Measurements from ENCODE around the gene SHISA5.
"Not testable (repeated sequence)": the region's sequence is repeated elsewhere in the genome, so short reads cannot be mapped to it uniquely, and the experiment has no call there.

Gene SHISA5

GRCh38 chr3:48521635-48522034 lies 17.7 kb upstream of the SHISA5 start:
- in situ Hi-C loops (cut with MboI; ENCODE audit: low sequenced_read_pairs), result no loop called here

- in situ Hi-C loops (cut with MboI; ENCODE audit: low sequenced_read_pairs), result no loop called here
These were observed 15.3 kb upstream of the SHISA5 start for GRCh38 chr3:48519277-48519643.

GRCh38 chr3:48518638-48519276 lies 14.8 kb upstream of the SHISA5 start:
- in situ Hi-C loops (cut with MboI; ENCODE audit: low sequenced_read_pairs), result no loop called here

GRCh38 chr3:48518069-48518468 lies 14.1 kb upstream of the SHISA5 start:
- in situ Hi-C loops (cut with MboI; ENCODE audit: low sequenced_read_pairs), result no loop called here

GRCh38 chr3:48516571-48516970 lies 12.6 kb upstream of the SHISA5 start:
- in situ Hi-C loops (cut with MboI; ENCODE audit: low sequenced_read_pairs), result no loop called here

GRCh38 chr3:48514431-48515227 lies 10.7 kb upstream of the SHISA5 start:
- in situ Hi-C loops (cut with MboI; ENCODE audit: low sequenced_read_pairs), result no loop called here

- in situ Hi-C loops (cut with MboI; ENCODE audit: low sequenced_read_pairs), result no loop called here
These were observed 7.6 kb upstream of the SHISA5 start for GRCh38 chr3:48511551-48511950.

GRCh38 chr3:48507256-48508061 lies 3.5 kb upstream of the SHISA5 start:
- in situ Hi-C loops (cut with MboI; ENCODE audit: low sequenced_read_pairs), result no loop called here

- in situ Hi-C loops (cut with MboI; ENCODE audit: low sequenced_read_pairs), result no loop called here
These were observed 2.1 kb upstream of the SHISA5 start for GRCh38 chr3:48505968-48506504.

- in situ Hi-C loops (cut with MboI; ENCODE audit: low sequenced_read_pairs), result no loop called here
These were observed 1.2 kb upstream of the SHISA5 start for GRCh38 chr3:48505146-48505545.

GRCh38 chr3:48503401-48504050 lies 448 bp downstream of the SHISA5 start:
- in situ Hi-C loops (cut with MboI; ENCODE audit: low sequenced_read_pairs), result no loop called here

- in situ Hi-C loops (cut with MboI; ENCODE audit: low sequenced_read_pairs), result no loop called here
These were observed 1.2 kb downstream of the SHISA5 start for GRCh38 chr3:48502728-48503168.

- in situ Hi-C loops (cut with MboI; ENCODE audit: low sequenced_read_pairs), result no loop called here
These were observed 1.9 kb downstream of the SHISA5 start for GRCh38 chr3:48502121-48502520.

GRCh38 chr3:48501196-48501595 lies 2.8 kb downstream of the SHISA5 start:
- in situ Hi-C loops (cut with MboI; ENCODE audit: low sequenced_read_pairs), result no loop called here

- in situ Hi-C loops (cut with MboI; ENCODE audit: low sequenced_read_pairs), result no loop called here
These were observed 3.3 kb downstream of the SHISA5 start for GRCh38 chr3:48500656-48501055.

- in situ Hi-C loops (cut with MboI; ENCODE audit: low sequenced_read_pairs), result no loop called here
These were observed 10.8 kb downstream of the SHISA5 start for GRCh38 chr3:48493203-48493501.

GRCh38 chr3:48492461-48493202 lies 11.3 kb downstream of the SHISA5 start:
- in situ Hi-C loops (cut with MboI; ENCODE audit: low sequenced_read_pairs), result no loop called here

GRCh38 chr3:48486952-48487351 lies 17.0 kb downstream of the SHISA5 start:
- in situ Hi-C loops (cut with MboI; ENCODE audit: low sequenced_read_pairs), result no loop called here

- in situ Hi-C loops (cut with MboI; ENCODE audit: low sequenced_read_pairs), result not testable (repeated sequence)
These were observed 21.2 kb downstream of the SHISA5 start for GRCh38 chr3:48482822-48483221.

GRCh38 chr3:48480891-48481290 lies 23.1 kb downstream of the SHISA5 start:
- in situ Hi-C loops (cut with MboI; ENCODE audit: low sequenced_read_pairs), result not testable (repeated sequence)

Measured in HL-60/S4 (cell line).